Chondrocyte (in vitro differentiated cells): ENCODE data around the gene ADCY7. TPM values are rescaled to one million over a fixed set of nuclear protein-coding genes. Genes with fewer than 3 reads are reported as not detected.

Experiments used
- DNase-seq: peaks from one replicate; pipeline ENCODE4 v3.0.0; 2021; ENCODE audit warnings: mixed read lengths, low spot score
- H3K27ac Mint-ChIP-seq: one replicate; pipeline ENCODE4 v1.8.0; 2021; ENCODE audit warnings: mild to moderate bottlenecking, moderate library complexity, mixed read lengths; ENCODE audit not compliant: unreplicated experiment
- H3K27me3 Mint-ChIP-seq: 2 replicates; pipeline ENCODE4 v1.8.0; 2021; ENCODE audit warnings: low read depth, mixed read lengths
- H3K36me3 Mint-ChIP-seq: 2 replicates; pipeline ENCODE4 v1.8.0; 2021; ENCODE audit warnings: low read depth, mixed read lengths
- H3K4me1 Mint-ChIP-seq: 2 replicates; pipeline ENCODE4 v1.8.0; 2021; ENCODE audit warnings: low read depth, mild to moderate bottlenecking, mixed read lengths
- H3K4me3 Mint-ChIP-seq: one replicate; pipeline ENCODE4 v1.8.0; 2021; ENCODE audit warnings: mild to moderate bottlenecking, moderate library complexity, mixed read lengths; ENCODE audit not compliant: unreplicated experiment
- H3K9me3 Mint-ChIP-seq: 2 replicates; pipeline ENCODE4 v1.8.0; 2021; ENCODE audit warnings: low read depth, mixed read lengths
- total RNA-seq: library from RNA; stranded (reverse); gene quantifications from 3 replicates; pipeline ENCODE4 v1.2.1, GENCODE V29; 2021
- TF ChIP-seq, protein P1 (sequence below): fragments of 200-600 bp; sonication (generic); IDR thresholded peaks from 2 replicates; pipeline ENCODE4 v1.5.0; 2021; ENCODE audit warnings: antibody characterized with exemption, mild to moderate bottlenecking, moderate library complexity

ADCY7 gene
- total RNA-seq, 1 donor from 2014 or later: 9.1 TPM

DNA sequence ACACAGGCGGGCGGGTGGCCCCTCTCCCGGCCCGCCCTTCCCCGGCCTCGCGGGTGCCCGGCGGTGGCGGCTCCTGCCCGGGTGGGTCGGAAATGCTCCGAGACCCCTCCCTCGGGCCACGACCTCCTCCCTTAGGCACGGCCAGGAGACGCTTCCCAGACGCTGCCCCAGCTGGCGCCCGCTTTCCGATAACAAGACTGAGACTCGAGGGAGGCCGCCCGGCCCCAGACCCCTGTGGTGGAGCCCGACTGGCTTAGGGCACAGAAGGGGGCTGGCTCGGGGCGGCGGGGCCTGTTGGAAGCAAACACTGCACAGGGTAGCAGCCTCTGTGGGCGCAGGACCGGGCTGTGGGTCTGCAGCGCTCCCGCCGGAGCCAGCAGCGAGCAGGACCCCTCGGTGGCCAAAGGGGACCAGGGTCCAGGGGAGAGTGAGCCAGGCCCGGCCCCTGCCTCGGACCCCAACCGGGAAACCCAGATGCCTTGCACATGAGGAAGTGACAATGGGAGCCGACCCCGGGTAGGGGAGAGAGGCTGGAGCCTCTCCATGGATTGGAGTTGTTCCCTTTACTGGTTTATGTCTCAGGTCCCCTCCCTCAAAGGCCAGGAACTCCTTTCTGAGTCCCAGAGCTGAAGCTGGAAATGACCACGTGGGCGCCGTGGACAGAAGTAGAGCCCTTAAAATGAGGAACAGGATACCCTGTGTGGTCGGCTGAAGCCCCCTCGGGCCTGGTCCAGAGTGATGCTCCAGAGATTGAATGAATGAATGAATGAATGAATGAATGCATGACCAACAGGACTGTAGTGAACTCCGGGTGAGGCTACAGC lies 19.8 kb upstream of the ADCY7 start:
- peaks cover 18% of the 10 kb centered on the region for H3K4me1 Mint-ChIP-seq
- H3K4me3 Mint-ChIP-seq: peak overlapping the region; percentile 66
- TF ChIP-seq, protein P1, sequence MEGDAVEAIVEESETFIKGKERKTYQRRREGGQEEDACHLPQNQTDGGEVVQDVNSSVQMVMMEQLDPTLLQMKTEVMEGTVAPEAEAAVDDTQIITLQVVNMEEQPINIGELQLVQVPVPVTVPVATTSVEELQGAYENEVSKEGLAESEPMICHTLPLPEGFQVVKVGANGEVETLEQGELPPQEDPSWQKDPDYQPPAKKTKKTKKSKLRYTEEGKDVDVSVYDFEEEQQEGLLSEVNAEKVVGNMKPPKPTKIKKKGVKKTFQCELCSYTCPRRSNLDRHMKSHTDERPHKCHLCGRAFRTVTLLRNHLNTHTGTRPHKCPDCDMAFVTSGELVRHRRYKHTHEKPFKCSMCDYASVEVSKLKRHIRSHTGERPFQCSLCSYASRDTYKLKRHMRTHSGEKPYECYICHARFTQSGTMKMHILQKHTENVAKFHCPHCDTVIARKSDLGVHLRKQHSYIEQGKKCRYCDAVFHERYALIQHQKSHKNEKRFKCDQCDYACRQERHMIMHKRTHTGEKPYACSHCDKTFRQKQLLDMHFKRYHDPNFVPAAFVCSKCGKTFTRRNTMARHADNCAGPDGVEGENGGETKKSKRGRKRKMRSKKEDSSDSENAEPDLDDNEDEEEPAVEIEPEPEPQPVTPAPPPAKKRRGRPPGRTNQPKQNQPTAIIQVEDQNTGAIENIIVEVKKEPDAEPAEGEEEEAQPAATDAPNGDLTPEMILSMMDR: no peak
- no peaks in the 10 kb centered on the region for H3K9me3 Mint-ChIP-seq
- DNase-seq: peak; percentile 70
- no peaks in the 10 kb centered on the region for H3K36me3 Mint-ChIP-seq
- no peak overlapping the region for H3K27ac Mint-ChIP-seq
- H3K27me3 Mint-ChIP-seq: peaks cover 8% of the 10 kb centered on the region

DNA sequence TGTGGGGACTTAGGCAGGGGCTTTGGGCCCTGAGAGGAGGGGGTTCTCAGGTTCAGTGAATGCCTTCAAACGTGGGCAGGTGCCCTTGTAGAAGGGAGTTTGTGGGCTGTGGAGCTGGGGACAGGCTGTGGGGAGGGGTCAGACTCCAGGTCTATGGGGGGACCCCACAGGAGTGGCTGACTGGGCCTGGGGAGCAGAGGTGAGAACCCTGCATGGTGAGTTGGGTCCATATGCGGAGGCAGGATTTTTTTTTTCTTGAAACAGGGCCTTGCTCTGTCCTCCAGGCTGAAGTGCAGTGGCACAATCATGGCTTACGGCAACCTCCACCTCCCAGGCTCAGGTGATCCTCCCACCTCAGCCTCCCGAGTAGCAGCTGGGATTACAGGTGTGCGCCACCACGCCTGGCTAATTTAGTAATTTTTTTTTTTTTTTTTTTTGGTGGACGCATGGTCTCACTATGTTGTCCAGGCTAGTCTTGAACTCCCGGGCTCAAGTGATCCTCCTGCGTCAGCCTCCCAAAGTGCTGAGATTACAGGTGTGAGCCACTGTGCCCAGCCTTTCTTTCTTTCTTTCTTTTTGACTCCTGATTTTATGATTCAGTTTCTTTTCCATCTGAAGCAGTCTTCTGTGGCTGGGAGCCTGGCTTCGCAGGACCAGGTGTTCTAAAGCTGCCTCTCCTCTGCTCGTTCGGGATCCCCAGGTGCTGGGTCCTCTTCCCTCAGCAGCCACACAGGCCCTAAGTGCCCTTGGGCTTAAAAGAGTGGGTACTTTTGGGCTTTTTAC lies 19.0 kb upstream of the ADCY7 start:
- no peaks in the 10 kb centered on the region for H3K9me3 Mint-ChIP-seq
- H3K36me3 Mint-ChIP-seq: no peaks in the 10 kb centered on the region
- H3K4me3 Mint-ChIP-seq: peak overlapping the region; percentile 66
- TF ChIP-seq, protein P1: no peak
- no peak overlapping the region for H3K27ac Mint-ChIP-seq
- peaks cover 25% of the 10 kb centered on the region for H3K4me1 Mint-ChIP-seq
- DNase-seq: no peak
- peaks cover 8% of the 10 kb centered on the region for H3K27me3 Mint-ChIP-seq

DNA sequence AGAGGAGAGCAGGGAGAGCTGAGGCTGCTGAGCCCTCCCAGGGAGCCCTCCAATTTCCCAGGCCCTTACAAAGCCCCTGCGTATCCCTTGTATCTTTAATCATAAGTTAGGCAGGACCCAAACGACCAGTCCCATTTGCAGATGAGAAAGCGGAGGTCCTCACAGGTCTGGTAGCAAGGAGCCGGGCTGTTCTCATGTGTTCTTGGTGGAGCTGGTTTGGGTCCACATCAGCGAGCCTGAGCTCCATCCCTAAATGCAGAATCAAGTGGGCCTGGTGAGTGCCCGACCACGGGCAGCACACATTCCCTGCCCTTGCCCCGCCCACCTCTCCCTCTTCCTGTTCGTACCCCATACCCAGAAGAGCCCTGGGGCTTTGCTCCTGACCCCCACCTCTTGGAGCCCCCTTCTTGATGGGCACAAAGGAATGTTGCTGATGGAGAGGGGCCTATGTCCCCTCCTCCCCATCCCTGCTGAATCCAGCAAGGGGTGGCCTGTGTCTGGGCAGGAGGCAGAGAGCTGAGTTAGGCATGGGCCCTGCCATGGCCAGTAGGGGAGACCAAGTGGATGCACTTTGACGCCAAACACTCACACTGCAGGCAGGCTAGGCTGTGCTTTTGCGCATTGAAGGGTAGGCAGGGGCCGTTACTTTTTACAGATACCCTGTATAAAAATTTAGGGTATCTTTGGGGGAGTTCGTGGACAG lies 18.3 kb upstream of the ADCY7 start:
- Mint-ChIP-seq H3K4me1 (peaks cover 25% of the 10 kb centered on the region), H3K36me3 (no peaks in the 10 kb centered on the region), H3K4me3 (no peak overlapping the region), H3K9me3 (no peaks in the 10 kb centered on the region), H3K27me3 (peaks cover 6% of the 10 kb centered on the region), H3K27ac (no peak overlapping the region)
- TF ChIP-seq, protein P1: no peak
- peak; percentile 68 for DNase-seq

GRCh38 chr16:50248845-50249244 lies 17.5 kb upstream of the ADCY7 start:
- Mint-ChIP-seq H3K9me3 (no peaks in the 10 kb centered on the region), H3K4me3 (no peak overlapping the region), H3K4me1 (peaks cover 27% of the 10 kb centered on the region), H3K36me3 (no peaks in the 10 kb centered on the region), H3K27ac (no peak overlapping the region), H3K27me3 (peaks cover 9% of the 10 kb centered on the region)
- DNase-seq: no peak
- TF ChIP-seq, protein P1: no peak
